Caco-2 (cell line): ENCODE data around the gene DUSP18. TPM values are rescaled to one million over a fixed set of nuclear protein-coding genes. Genes with fewer than 3 reads are reported as not detected.

Experiments
- BruUV-seq: library from RNA; stranded (reverse); fragments of 400-500 nt; replicated peaks from 2 replicates; lab custom pipeline; 2021; lab: Mats Ljungman, UMichigan
- CTCF ChIA-PET: fragments of 300-600 bp; sonication (Branson Sonifier 250); formaldehyde crosslinking; loops from one replicate; lab custom pipeline; 2022; ENCODE audit warnings: antibody characterized with exemption; lab: Charles Lee
- POLR2A ChIA-PET: fragments of 300-600 bp; sonication (Branson Sonifier 250); formaldehyde crosslinking; loops from one replicate; lab custom pipeline; 2022; ENCODE audit warnings: antibody characterized with exemption; lab: Charles Lee
- DNase-seq, 2 experiments: peaks; one replicate each; pipeline versions ENCODE4 v3.0.0 to v3.0.0-alpha.2; 2020 to 2022
- H3K27me3 ChIP-seq: replicated peaks from 2 replicates; pipeline ENCODE4 v1.6.0; 2011; ENCODE audit warnings: low read length; ENCODE audit not compliant: control insufficient read depth, insufficient read depth
- H3K36me3 ChIP-seq: 2 replicates; pipeline ENCODE4 v1.5.1; 2011; ENCODE audit warnings: low read length; ENCODE audit not compliant: control insufficient read depth, insufficient read depth
- H3K4me1 ChIP-seq: fragments of 250-450 bp; sonication (Bioruptor Pico); 2 replicates; pipeline ENCODE4 v1.5.1; 2020; ENCODE audit warnings: mild to moderate bottlenecking
- H3K4me3 ChIP-seq: 2 replicates; pipeline ENCODE4 v1.5.1; 2011; ENCODE audit warnings: low read depth, mild to moderate bottlenecking, control low read depth, low read length
- H3K9me3 ChIP-seq: fragments of 250-450 bp; sonication (Bioruptor Pico); 2 replicates; pipeline ENCODE4 v1.5.1; 2020; ENCODE audit warnings: mild to moderate bottlenecking, moderate library complexity
- H3K27ac Mint-ChIP-seq: one replicate; pipeline ENCODE4 v1.8.0; 2022; ENCODE audit warnings: mixed read lengths; ENCODE audit not compliant: unreplicated experiment
- H3K27me3 Mint-ChIP-seq: one replicate; pipeline ENCODE4 v1.8.0; 2022; ENCODE audit warnings: mixed read lengths; ENCODE audit not compliant: insufficient read depth, unreplicated experiment
- H3K36me3 Mint-ChIP-seq: one replicate; pipeline ENCODE4 v1.8.0; 2022; ENCODE audit warnings: mild to moderate bottlenecking, mixed read lengths; ENCODE audit not compliant: insufficient read depth, unreplicated experiment
- H3K4me1 Mint-ChIP-seq: one replicate; pipeline ENCODE4 v1.8.0; 2022; ENCODE audit warnings: low read depth, mixed read lengths; ENCODE audit not compliant: unreplicated experiment
- H3K4me3 Mint-ChIP-seq: one replicate; pipeline ENCODE4 v1.8.0; 2022; ENCODE audit warnings: mild to moderate bottlenecking, moderate library complexity, mixed read lengths; ENCODE audit not compliant: unreplicated experiment
- H3K9me3 Mint-ChIP-seq: one replicate; pipeline ENCODE4 v1.8.0; 2022; ENCODE audit warnings: mixed read lengths; ENCODE audit not compliant: unreplicated experiment
- CTCF ChIP-seq, 2 experiments: fragments of 200-600 bp in 1 of 2; IDR thresholded peaks; 1 replicate in 1 of 2; 2 replicates in 1 of 2; pipeline versions ENCODE4 v1.5.1 to v1.8.0; 2011 to 2022; ENCODE audit warnings: antibody characterized with exemption in 1 of 2, control low read depth in 1 of 2, inconsistent platforms in 1 of 2, low read depth in 1 of 2, low read length in 1 of 2, mild to moderate bottlenecking in 1 of 2, moderate library complexity in 1 of 2; ENCODE audit not compliant: insufficient read depth in 1 of 2, severe bottlenecking in 1 of 2, unreplicated experiment in 1 of 2
- intact Hi-C: fragments of 100-400 bp; cut with micrococcal nuclease; formaldehyde crosslinking; loops from one replicate; pipeline ENCODE4 v1.10.0; 2022; ENCODE audit not compliant: unreplicated experiment
- total RNA-seq: library from RNA; stranded (reverse); gene quantifications from 2 replicates; pipeline ENCODE4 v1.2.3, GENCODE V29; 2022

Gene DUSP18
- total RNA-seq, 1 experiment from 2014 or later: 6.0 TPM

- H3K4me3 ChIP-seq: no peak overlapping the region
- ChIA-PET CTCF (no interaction called here), POLR2A (no interaction called here)
- no TSS peak for BruUV-seq
- no peaks in the 10 kb centered on the region for H3K36me3 ChIP-seq
- no peaks in the 10 kb centered on the region for H3K4me1 Mint-ChIP-seq
- intact Hi-C loops: no loop called here
- TF ChIP-seq CTCF (IDR thresholded peaks at IDR 0.05; ENCODE audit: insufficient read depth in 1 of 2, low read depth in 1 of 2, low read length in 1 of 2, severe bottlenecking in 1 of 2, unreplicated experiment in 1 of 2): no peak
- no peak for DNase-seq
- no peaks in the 10 kb centered on the region for H3K9me3 ChIP-seq
- no peak overlapping the region for H3K27ac Mint-ChIP-seq
- no peaks in the 10 kb centered on the region for H3K36me3 Mint-ChIP-seq
- H3K4me1 ChIP-seq: 0 out of 2 replicates have a peak, but pooled peaks cover 4% of the 10 kb centered on the region
- H3K27me3 ChIP-seq: no peaks in the 10 kb centered on the region
- no peak overlapping the region for H3K4me3 Mint-ChIP-seq
- H3K27me3 Mint-ChIP-seq: no peaks in the 10 kb centered on the region
- H3K9me3 Mint-ChIP-seq: no peaks in the 10 kb centered on the region
These were observed 23.5 kb upstream of the DUSP18 start for GRCh38 chr22:30691204-30691603.

- Mint-ChIP-seq H3K36me3 (no peaks in the 10 kb centered on the region), H3K27me3 (no peaks in the 10 kb centered on the region), H3K4me1 (no peaks in the 10 kb centered on the region), H3K9me3 (no peaks in the 10 kb centered on the region), H3K27ac (no peak overlapping the region), H3K4me3 (no peak overlapping the region)
- Histone ChIP-seq H3K4me3 (no peak overlapping the region), H3K9me3 (no peaks in the 10 kb centered on the region), H3K27me3 (no peaks in the 10 kb centered on the region), H3K36me3 (no peaks in the 10 kb centered on the region), H3K4me1 (no peaks in the 10 kb centered on the region)
- ChIA-PET POLR2A (no interaction called here), CTCF (no interaction called here)
- no peak for DNase-seq
- TF ChIP-seq CTCF (IDR thresholded peaks at IDR 0.05; ENCODE audit: insufficient read depth in 1 of 2, low read depth in 1 of 2, low read length in 1 of 2, severe bottlenecking in 1 of 2, unreplicated experiment in 1 of 2): no peak
- intact Hi-C loops: no loop called here
- BruUV-seq: no TSS peak
These were observed 21.9 kb upstream of the DUSP18 start for GRCh38 chr22:30689622-30690021.

GRCh38 chr22:30687358-30687757 lies 19.7 kb upstream of the DUSP18 start:
- Histone ChIP-seq H3K9me3 (no peaks in the 10 kb centered on the region), H3K4me3 (no peak overlapping the region), H3K4me1 (no peaks in the 10 kb centered on the region), H3K36me3 (no peaks in the 10 kb centered on the region), H3K27me3 (no peaks in the 10 kb centered on the region)
- Mint-ChIP-seq H3K4me1 (no peaks in the 10 kb centered on the region), H3K36me3 (no peaks in the 10 kb centered on the region), H3K27ac (no peak overlapping the region), H3K9me3 (no peaks in the 10 kb centered on the region), H3K27me3 (no peaks in the 10 kb centered on the region), H3K4me3 (no peak overlapping the region)
- DNase-seq: no peak
- ChIA-PET CTCF (no interaction called here), POLR2A (no interaction called here)
- intact Hi-C loops: no loop called here
- no peak for TF ChIP-seq CTCF (IDR thresholded peaks at IDR 0.05; ENCODE audit: insufficient read depth in 1 of 2, low read depth in 1 of 2, low read length in 1 of 2, severe bottlenecking in 1 of 2, unreplicated experiment in 1 of 2)
- no TSS peak for BruUV-seq
